Activated gamma-delta T cell (primary cell): ENCODE data around the gene CTSA.
"Not testable (repeated sequence)": the region's sequence is repeated elsewhere in the genome, so short reads cannot be mapped to it uniquely, and the experiment has no call there.

Source experiments
- DNase-seq: peaks from one replicate; lab custom pipeline; 2025; lab: John Stamatoyannopoulos, UW

Gene CTSA

GRCh38 chr20:45896641-45897161 is 5.6 kb downstream of the CTSA start:
- no peak for DNase-seq

- no peak for DNase-seq
These were observed 6.2 kb downstream of the CTSA start for GRCh38 chr20:45897289-45897688.

- no peak for DNase-seq
These were observed 6.6 kb downstream of the CTSA start for GRCh38 chr20:45897692-45898091.

GRCh38 chr20:45898285-45898684 is 7.2 kb downstream of the CTSA start:
- no peak for DNase-seq

GRCh38 chr20:45899046-45899835 is 8.1 kb downstream of the CTSA start:
- no peak for DNase-seq

- not testable (repeated sequence) for DNase-seq
These were observed 10.2 kb downstream of the CTSA start for GRCh38 chr20:45901332-45901731.

GRCh38 chr20:45902199-45902701 is 11.1 kb downstream of the CTSA start:
- no peak for DNase-seq

GRCh38 chr20:45904583-45905504 is 13.7 kb downstream of the CTSA start:
- DNase-seq: no peak

- no peak for DNase-seq
These were observed 14.5 kb downstream of the CTSA start for GRCh38 chr20:45905505-45906079.

- no peak for DNase-seq
These were observed 16.2 kb downstream of the CTSA start for GRCh38 chr20:45907219-45907948.

GRCh38 chr20:45908084-45908483 is 16.9 kb downstream of the CTSA start:
- no peak for DNase-seq

GRCh38 chr20:45909336-45909808 is 18.2 kb downstream of the CTSA start:
- DNase-seq: no peak

- DNase-seq: no peak
These were observed 18.9 kb downstream of the CTSA start for GRCh38 chr20:45909817-45910669.

- peak; percentile 72 for DNase-seq
These were observed 19.7 kb downstream of the CTSA start for GRCh38 chr20:45910670-45911485.

- peak; percentile 23 for DNase-seq
These were observed 20.6 kb downstream of the CTSA start, which contains the start of gene PLTP for GRCh38 chr20:45911486-45912343. Gene PLTP (minus strand): TSS chr20:45912155. CDS start chr20:45911452, 703 bp downstream.

GRCh38 chr20:45912344-45912682 is 21.2 kb downstream of the CTSA start:
- no peak for DNase-seq

- DNase-seq: no peak
These were observed 22.0 kb downstream of the CTSA start for GRCh38 chr20:45913116-45913515.

GRCh38 chr20:45917790-45918141 is 26.6 kb downstream of the CTSA start:
- DNase-seq: no peak
